Endothelial cell of umbilical vein (primary cell): ENCODE data around the gene FJX1. TPM values are rescaled to one million over a fixed set of nuclear protein-coding genes. Genes with fewer than 3 reads are reported as not detected.
A peak's percentile ranks its signal among the peaks of the same experiment; 100 is the strongest.

Experiments
- BruUV-seq: library from RNA; stranded (reverse); fragments of 400-500 nt; replicated peaks from 2 replicates; lab custom pipeline; 2021; lab: Mats Ljungman, UMichigan
- CTCF ChIA-PET: fragments of 300-600, 350-600 bp; sonication (Branson Sonifier 250); formaldehyde crosslinking; loops from one replicate; lab custom pipeline; 2021; ENCODE audit warnings: antibody characterized with exemption, inconsistent platforms; lab: Charles Lee
- POLR2A ChIA-PET: fragments of 300-600, 350-600 bp; sonication (Branson Sonifier 250); formaldehyde crosslinking; loops from one replicate; lab custom pipeline; 2021; ENCODE audit warnings: antibody characterized with exemption, inconsistent platforms; lab: Charles Lee
- DNase-seq: peaks from one replicate; pipeline ENCODE4 v3.0.0-alpha.2; 2011; ENCODE audit warnings: low read depth, low spot score
- FAIRE-seq: peaks from 2 replicates; lab custom pipeline; 2011; peaks lifted over from hg19 to GRCh38; lab: Jason Lieb, UNC
- H2AFZ ChIP-seq: 2 replicates; pipeline ENCODE4 v1.6.0; 2012; ENCODE audit warnings: low read depth, low read length, control low read depth, inconsistent platforms
- H3K27ac ChIP-seq: 2 replicates; pipeline ENCODE4 v1.5.1; 2011; ENCODE audit warnings: low read depth, mild to moderate bottlenecking, control low read depth, low read length, moderate library complexity; ENCODE audit not compliant: insufficient read depth
- H3K27me3 ChIP-seq, 2 experiments: 2 replicates each; pipeline versions ENCODE4 v1.6.0 to v1.6.1; 2011; ENCODE audit warnings: low read length in 2 of 2, mixed read lengths in 1 of 2; ENCODE audit not compliant: control insufficient read depth in 2 of 2, insufficient read depth in 2 of 2
- H3K36me3 ChIP-seq, 2 experiments: 2 replicates in 1 of 2; 3 replicates in 1 of 2; pipeline ENCODE4 v1.5.1; 2011; ENCODE audit warnings: low read length in 2 of 2, mild to moderate bottlenecking in 1 of 2, moderate library complexity in 1 of 2; ENCODE audit not compliant: control insufficient read depth in 2 of 2, insufficient read depth in 2 of 2; ENCODE audit errors: extremely low read depth in 1 of 2
- H3K4me1 ChIP-seq: 3 replicates; pipeline ENCODE4 v1.5.1; 2011; ENCODE audit warnings: mild to moderate bottlenecking, low read length; ENCODE audit not compliant: control insufficient read depth, insufficient read depth; ENCODE audit errors: extremely low read depth
- H3K4me2 ChIP-seq: 2 replicates; pipeline ENCODE4 v1.6.1; 2011; ENCODE audit warnings: low read length, control low read depth, mixed read lengths; ENCODE audit not compliant: insufficient read depth
- H3K4me3 ChIP-seq, 3 experiments: fragments of 200-600 bp in 1 of 3; sonication (generic), shearing (Covaris generic) in 1 of 3; replicated peaks in 1 of 3; 2 replicates each; pipeline ENCODE4 v1.5.1; 2011 to 2016; ENCODE audit warnings: control low read depth in 3 of 3, low read length in 3 of 3, mild to moderate bottlenecking in 2 of 3, inconsistent platforms in 1 of 3, low read depth in 1 of 3, moderate library complexity in 1 of 3; ENCODE audit not compliant: insufficient read depth in 1 of 3
- H3K79me2 ChIP-seq: 2 replicates; pipeline ENCODE4 v1.6.0; 2012; ENCODE audit warnings: low read length, inconsistent platforms; ENCODE audit not compliant: control insufficient read depth, insufficient read depth
- H3K9ac ChIP-seq: replicated peaks from 2 replicates; pipeline ENCODE3; 2011; ENCODE audit warnings: low read length, control low read depth; ENCODE audit not compliant: insufficient read depth; ENCODE audit errors: extremely low read depth
- H3K9me1 ChIP-seq: replicated peaks from 3 replicates; pipeline ENCODE4 v1.6.0; 2011; ENCODE audit warnings: mild to moderate bottlenecking, low read length; ENCODE audit not compliant: control insufficient read depth, insufficient read depth; ENCODE audit errors: extremely low read depth
- H3K9me3 ChIP-seq: replicated peaks from 2 replicates; pipeline ENCODE4 v1.5.1; 2012; ENCODE audit warnings: low read length, inconsistent platforms; ENCODE audit not compliant: control insufficient read depth, insufficient read depth
- H4K20me1 ChIP-seq: replicated peaks from 2 replicates; pipeline ENCODE3; 2011; ENCODE audit warnings: mild to moderate bottlenecking, low read length; ENCODE audit not compliant: control insufficient read depth, insufficient read depth; ENCODE audit errors: extremely low read depth
- CTCF ChIP-seq, 2 donors: IDR thresholded peaks; 1 replicate in 1 of 2; 2 replicates in 1 of 2; pipeline ENCODE4 v1.5.1; 2011; ENCODE audit warnings: low read length in 2 of 2, mild to moderate bottlenecking in 2 of 2, moderate library complexity in 2 of 2, control low read depth in 1 of 2, inconsistent platforms in 1 of 2, low read depth in 1 of 2; ENCODE audit not compliant: insufficient read depth in 1 of 2; ENCODE audit errors: extremely low read depth in 1 of 2
- EZH2 ChIP-seq: IDR thresholded peaks from 2 replicates; pipeline ENCODE4 v1.6.1; 2012; ENCODE audit warnings: borderline replicate concordance, low read depth, mild to moderate bottlenecking, moderate library complexity, low read length, inconsistent platforms; ENCODE audit not compliant: severe bottlenecking
- FOS ChIP-seq: IDR thresholded peaks from 2 replicates; pipeline ENCODE4 v1.6.1; 2011; ENCODE audit warnings: mild to moderate bottlenecking, low read length, moderate library complexity, borderline replicate concordance; ENCODE audit not compliant: insufficient read depth
- GATA2 ChIP-seq: IDR thresholded peaks from 2 replicates; pipeline ENCODE4 v1.7.0; 2011; ENCODE audit warnings: low read depth, mild to moderate bottlenecking, moderate library complexity, mixed read lengths, low read length; ENCODE audit not compliant: insufficient read length, insufficient read depth
- JUN ChIP-seq: IDR thresholded peaks from 2 replicates; pipeline ENCODE4 v1.6.1; 2011; ENCODE audit warnings: borderline replicate concordance, low read depth; ENCODE audit not compliant: insufficient read length, insufficient read depth
- MAX ChIP-seq: IDR thresholded peaks from 2 replicates; pipeline ENCODE4 v1.6.1; 2011; ENCODE audit not compliant: insufficient read depth, insufficient read length
- MYC ChIP-seq: IDR thresholded peaks from one replicate; pipeline ENCODE4 v1.6.1; 2011; ENCODE audit warnings: mild to moderate bottlenecking, low read depth, low read length
- POLR2A ChIP-seq: IDR thresholded peaks from 2 replicates; pipeline ENCODE4 v1.6.1; 2012; ENCODE audit warnings: low read depth, mild to moderate bottlenecking, control low read depth, low read length
- POLR2AphosphoS5 ChIP-seq: IDR thresholded peaks from 2 replicates; pipeline ENCODE4 v1.6.1; 2012; ENCODE audit warnings: low read depth, mild to moderate bottlenecking, control low read depth, low read length, moderate library complexity; ENCODE audit not compliant: insufficient read depth
- dilution Hi-C: fragments of 300-500 bp; cut with MboI; formaldehyde crosslinking; loops from one replicate; pipeline ENCODE4 v1.15.0; 2019; ENCODE audit warnings: low sequenced_read_pairs; ENCODE audit not compliant: extremely low pct_ligation_motif_present
- intact Hi-C: fragments of 100-400 bp; cut with micrococcal nuclease; formaldehyde crosslinking; loops from one replicate; pipeline ENCODE4 v1.10.0; 2022
- polyA plus RNA-seq, 4 experiments: library from polyadenylated mRNA; depleted of rRNA in 3 of 4; stranded (reverse) in 3 of 4; unstranded in 1 of 4; fragments of >200 nt; gene quantifications; 2 replicates each; pipeline versions ENCODE4 v1.2.1 to v1.2.3, GENCODE V29; 2011 to 2012; ENCODE audit warnings: missing spikeins in 1 of 4
- total RNA-seq: library from RNA; stranded (reverse); gene quantifications from 2 replicates; pipeline ENCODE4 v1.2.3, GENCODE V29; 2021

FJX1 gene
- total and polyA plus RNA-seq, 2 donors (not counting 3 experiments of a cell fraction or from before 2014, with no cell fraction given), result 9.2 to 26.6 TPM

- DNase-seq (no peak), FAIRE-seq (no peak)
- Histone ChIP-seq H3K27me3 (no peaks in the 10 kb centered on the region), H3K4me2 (peak overlapping the region; percentile 21), H4K20me1 (no peaks in the 10 kb centered on the region), H3K4me3 (no peak overlapping the region), H2AFZ (peak overlapping the region; percentile 21), H3K36me3 (no peaks in the 10 kb centered on the region), H3K27ac (no peak overlapping the region), H3K79me2 (no peaks in the 10 kb centered on the region), H3K9me1 (no peaks in the 10 kb centered on the region), H3K9ac (no peak overlapping the region), H3K4me1 (peaks cover 29% of the 10 kb centered on the region), H3K9me3 (no peaks in the 10 kb centered on the region)
- dilution Hi-C loops, result no loop called here
- BruUV-seq, result no TSS peak
- intact Hi-C loops, result no loop called here
- ChIA-PET POLR2A (no interaction called here), CTCF (interaction anchor here (0.8 kb wide), 2 partner anchors 17 to 190 kb away, joined by 3 to 4 read pairs; no protein-coding TSS in a partner anchor)
- TF ChIP-seq MYC, result no peak
- no peak for TF ChIP-seq FOS
- TF ChIP-seq GATA2, result no peak
- no peak for TF ChIP-seq MAX
- TF ChIP-seq POLR2AphosphoS5, result no peak
- no peak for TF ChIP-seq CTCF (IDR thresholded peaks at IDR 0.05; ENCODE audit: extremely low read depth in 1 of 2, insufficient read depth in 1 of 2, low read depth in 1 of 2, low read length in 2 of 2)
- TF ChIP-seq JUN, result no peak
- no peak for TF ChIP-seq EZH2
- TF ChIP-seq POLR2A, result no peak
Measured at GRCh38 chr11:35632301-35632700, 14.0 kb downstream of the FJX1 start.
